Astrocyte (in vitro differentiated cells and primary cell): ENCODE results near the gene KRTAP4-9.

ENCODE experiments used
- CTCF ChIP-seq: IDR thresholded peaks from 2 replicates; pipeline ENCODE4 v1.5.1; 2011; ENCODE audit warnings: low read depth, mild to moderate bottlenecking, inconsistent platforms, low read length, moderate library complexity; ENCODE audit not compliant: insufficient read depth
- EZH2 ChIP-seq: IDR thresholded peaks from 2 replicates; pipeline ENCODE4 v1.6.1; 2012; ENCODE audit warnings: mild to moderate bottlenecking, low read length, inconsistent platforms; ENCODE audit not compliant: insufficient read depth

DNA sequence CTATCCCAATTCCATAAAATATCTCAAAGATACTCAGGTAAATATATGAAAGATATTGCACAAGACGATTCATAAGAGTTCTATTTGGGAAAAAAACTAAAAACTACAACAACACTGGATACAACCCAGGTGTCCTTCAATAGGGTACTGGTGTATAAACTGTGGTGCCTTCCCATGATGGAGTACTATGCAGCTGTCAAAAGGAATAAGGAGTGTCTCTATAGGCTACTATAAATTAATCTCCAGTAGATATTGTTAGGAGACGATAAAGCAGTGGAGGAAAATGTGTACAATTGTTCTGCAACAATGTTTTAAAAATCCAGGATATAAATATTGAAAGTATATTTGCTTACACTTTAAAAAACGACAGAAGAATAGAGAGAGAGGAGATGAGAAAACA is 21.2 kb downstream of the KRTAP4-9 start:
- TF ChIP-seq CTCF (no peak), EZH2 (no peak)
